Measurements from ENCODE around the gene TTC28. TPM values are rescaled to one million over a fixed set of nuclear protein-coding genes. Genes with fewer than 3 reads are reported as not detected.

Gene TTC28
- total RNA-seq, 120 experiments from 2014 or later = 23.0 to 61.1 (median 38.7) TPM

Small RNA genes lying within 50 kb of the gene (microRNA-seq; reads per million reads assigned to microRNA genes)
- gene MIR5739 = 0 reads per million in 43 experiments

Other genes with a start within 250 kb of the TTC28 start
- gene CHEK2, start 62.0 kb upstream of the TTC28 start, total RNA-seq = 1 to 10 TPM in 119 of 120 experiments, under 1 TPM in 1; 0.83 to 9.6 (median 4.0) TPM
- gene HSCB, start 62.2 kb upstream of the TTC28 start, total RNA-seq = 10 to 100 TPM in 65 of 120 experiments, 1 to 10 TPM in 55; 5.9 to 17.8 (median 10.3) TPM
- gene CCDC117, start 92.9 kb upstream of the TTC28 start, total RNA-seq = 10 to 100 TPM; 10.6 to 35.3 (median 16.8) TPM
- gene XBP1, start 120.7 kb upstream of the TTC28 start, total RNA-seq = 10 to 100 TPM; 20.6 to 79.9 (median 35.3) TPM
- 10 to 100 TPM; 13.3 to 65.5 (median 24.6) TPM for gene ZNRF3, start 203.7 kb upstream of the TTC28 start, total RNA-seq